ENCODE measurements around the gene GGN.
A peak's percentile ranks its signal among the peaks of the same experiment; 100 is the strongest.
"Not testable (repeated sequence)": the region's sequence is repeated elsewhere in the genome, so short reads cannot be mapped to it uniquely, and the experiment has no call there.

GGN gene

GRCh38 chr19:38411041-38411712, 23.3 kb upstream of the GGN start:
- DNase-seq, result no peak

- not testable (repeated sequence) for DNase-seq
Measured at GRCh38 chr19:38410407-38410806, 22.6 kb upstream of the GGN start.

- no peak for DNase-seq
Measured at GRCh38 chr19:38409631-38410133, 21.8 kb upstream of the GGN start.

- DNase-seq, result no peak
Measured at GRCh38 chr19:38405276-38405675, 17.4 kb upstream of the GGN start.

- DNase-seq, result no peak
Measured at GRCh38 chr19:38404858-38405257, 17.0 kb upstream of the GGN start.

- DNase-seq, result peak; percentile 82 to 90
Measured at GRCh38 chr19:38402967-38403674, 15.3 kb upstream of the GGN start, which contains the start of gene FAM98C. TSS of gene FAM98C (plus strand) at chr19:38403093. CDS start at chr19:38403154, 61 bp downstream.

GRCh38 chr19:38402623-38402966, 14.8 kb upstream of the GGN start:
- DNase-seq, result no peak

GRCh38 chr19:38401148-38401547, 13.3 kb upstream of the GGN start:
- peak in 1 of 2 experiments; percentile 40 for DNase-seq

GRCh38 chr19:38400361-38400760, 12.5 kb upstream of the GGN start:
- no peak for DNase-seq

- no peak for DNase-seq
Measured at GRCh38 chr19:38399537-38399936, 11.7 kb upstream of the GGN start.

GRCh38 chr19:38399081-38399480, 11.2 kb upstream of the GGN start:
- no peak for DNase-seq

- no peak for DNase-seq
Measured at GRCh38 chr19:38395381-38396114, 7.7 kb upstream of the GGN start.

GRCh38 chr19:38394488-38394887, 6.7 kb upstream of the GGN start:
- no peak for DNase-seq

- no peak for DNase-seq
Measured at GRCh38 chr19:38392707-38393308, 5.0 kb upstream of the GGN start.

GRCh38 chr19:38391911-38392464, 4.2 kb upstream of the GGN start:
- DNase-seq, result no peak

GRCh38 chr19:38389957-38390924, 2.4 kb upstream of the GGN start:
- no peak for DNase-seq

- peak; percentile 45 to 56 for DNase-seq
Measured at GRCh38 chr19:38389101-38389925, 1.5 kb upstream of the GGN start.

GRCh38 chr19:38388349-38389100, 691 bp upstream of the GGN start, which contains the start of gene SPRED3:
TSS of gene SPRED3 (plus strand) at chr19:38388697. CDS start at chr19:38390303, 1,606 bp downstream.
- DNase-seq, result peak in 1 of 2 experiments; percentile 78

- no peak for DNase-seq
Measured at GRCh38 chr19:38386971-38387549, 774 bp downstream of the GGN start.
